ENCODE data around the gene ZCCHC7. TPM values are rescaled to one million over a fixed set of nuclear protein-coding genes. Genes with fewer than 3 reads are reported as not detected.

Gene ZCCHC7
- total and polyA plus RNA-seq, 2 experiments from 2014 or later = 29.8 to 38.8 TPM

GRCh38 chr9:37259951-37260350, 139.6 kb downstream of the ZCCHC7 start (continued):
- TF ChIP-seq ZNF462 (CRISPR knock-in tag; IDR thresholded peaks at IDR 0.05) (no peak), REST (IDR thresholded peaks at IDR 0.05; ENCODE audit: unreplicated experiment) (no peak)

- Histone ChIP-seq H3K9me2 (ENCODE audit: insufficient read depth) (no peaks in the 10 kb centered on the region), H3K4me1 (ENCODE audit: insufficient read depth) (peaks cover 20% of the 10 kb centered on the region), H4K20me1 (replicated peaks; ENCODE audit: insufficient read depth) (no peaks in the 10 kb centered on the region), H3K36me3 (ENCODE audit: insufficient read depth) (no peaks in the 10 kb centered on the region), H3K27me3 (ENCODE audit: insufficient read depth) (no peaks in the 10 kb centered on the region), H3K79me2 (replicated peaks; ENCODE audit: insufficient read depth) (peaks cover 5% of the 10 kb centered on the region), H2AFZ (no peak overlapping the region), H3K4me2 (no peak overlapping the region), H3F3A (replicated peaks; ENCODE audit: low read depth) (no peaks in the 10 kb centered on the region), H3K27ac (ENCODE audit: low read depth) (no peak overlapping the region), H3K4me3 (no peak overlapping the region)
- Mint-ChIP-seq H3K27me3 (ENCODE audit: insufficient read depth, low read depth, poor library complexity) (peaks cover 4% of the 10 kb centered on the region), H3K4me1 (peaks cover 32% of the 10 kb centered on the region), H3K36me3 (ENCODE audit: low read depth) (no peaks in the 10 kb centered on the region), H3K9me3 (no peaks in the 10 kb centered on the region), H3K27ac (no peak overlapping the region), H3K4me3 (no peak overlapping the region)
- peak; percentile 82 for ATAC-seq
- DNase-seq (ENCODE audit: low spot score) = peak; percentile 67
- no peak for TF ChIP-seq EZH2 (IDR thresholded peaks at IDR 0.05; ENCODE audit: low read depth, unreplicated experiment)
- TF ChIP-seq JUNB (IDR thresholded peaks at IDR 0.05; ENCODE audit: unreplicated experiment) = no peak
- peak; percentile 89 to 93 for TF ChIP-seq CTCF (conservative IDR thresholded peaks at IDR 0.05; ENCODE audit: low read depth in 2 of 2)
- no peak for TF ChIP-seq STAT1 (IDR thresholded peaks at IDR 0.05; ENCODE audit: unreplicated experiment)
Observed at GRCh38 chr9:37262410-37262809, 142.0 kb downstream of the ZCCHC7 start.
